Ishikawa (cell line): ENCODE measurements around the gene DDX4.

Experiments used
- CEBPB ChIP-seq: IDR thresholded peaks from 2 replicates; pipeline ENCODE4 v1.6.1; 2012
- CREB1 ChIP-seq: IDR thresholded peaks from 2 replicates; pipeline ENCODE4 v1.6.1; 2012; ENCODE audit warnings: low read depth
- EGR1 ChIP-seq: IDR thresholded peaks from 2 replicates; pipeline ENCODE4 v1.6.1; 2012
- EP300 ChIP-seq: IDR thresholded peaks from 2 replicates; pipeline ENCODE4 v1.6.1; 2012; ENCODE audit warnings: borderline replicate concordance
- FOXM1 ChIP-seq: IDR thresholded peaks from 2 replicates; pipeline ENCODE4 v1.6.1; 2012; ENCODE audit warnings: low read depth, borderline replicate concordance
- MAX ChIP-seq: IDR thresholded peaks from 2 replicates; pipeline ENCODE4 v1.6.1; 2012
- NFIC ChIP-seq: IDR thresholded peaks from 2 replicates; pipeline ENCODE4 v1.6.1; 2012
- RAD21 ChIP-seq: IDR thresholded peaks from 2 replicates; pipeline ENCODE4 v1.6.1; 2012; ENCODE audit warnings: low read depth
- REST ChIP-seq: IDR thresholded peaks from 2 replicates; pipeline ENCODE4 v1.6.1; 2012; ENCODE audit warnings: low read depth, mild to moderate bottlenecking
- TAF1 ChIP-seq: IDR thresholded peaks from 2 replicates; pipeline ENCODE4 v1.6.1; 2012; ENCODE audit warnings: low read depth, mild to moderate bottlenecking
- TCF12 ChIP-seq: IDR thresholded peaks from 2 replicates; pipeline ENCODE4 v1.6.1; 2012; ENCODE audit warnings: low read depth
- TEAD4 ChIP-seq: IDR thresholded peaks from 2 replicates; pipeline ENCODE4 v1.6.1; 2012
- USF1 ChIP-seq: IDR thresholded peaks from 2 replicates; pipeline ENCODE4 v1.6.1; 2012
- YY1 ChIP-seq: IDR thresholded peaks from 2 replicates; pipeline ENCODE4 v1.6.1; 2012; ENCODE audit warnings: low read depth
- ZBTB7A ChIP-seq: IDR thresholded peaks from 2 replicates; pipeline ENCODE4 v1.6.1; 2012; ENCODE audit warnings: low read depth

DDX4 gene

GRCh38 chr5:55750063-55750462 is 12.2 kb downstream of the DDX4 start:
- TF ChIP-seq MAX (no peak), EP300 (no peak), NFIC (no peak), RAD21 (no peak), CREB1 (no peak), USF1 (no peak), EGR1 (no peak), TCF12 (no peak), YY1 (no peak), CEBPB (no peak), REST (no peak), ZBTB7A (no peak), TAF1 (no peak), TEAD4 (no peak)

GRCh38 chr5:55750499-55750898 is 12.6 kb downstream of the DDX4 start:
- TF ChIP-seq CEBPB (no peak), ZBTB7A (no peak), RAD21 (no peak), USF1 (no peak), CREB1 (no peak), EGR1 (no peak), TEAD4 (no peak), YY1 (no peak), NFIC (no peak), EP300 (no peak), TCF12 (no peak)

- no peak for TF ChIP-seq USF1
- no peak for TF ChIP-seq TCF12
- no peak for TF ChIP-seq ZBTB7A
- no peak for TF ChIP-seq MAX
- no peak for TF ChIP-seq NFIC
- TF ChIP-seq RAD21 = no peak
Measured at GRCh38 chr5:55758231-55758630, 20.4 kb downstream of the DDX4 start.

GRCh38 chr5:55758714-55759113 is 20.9 kb downstream of the DDX4 start:
- no peak for TF ChIP-seq USF1
- TF ChIP-seq REST = no peak
- no peak for TF ChIP-seq CEBPB
- TF ChIP-seq RAD21 = no peak
- no peak for TF ChIP-seq CREB1
- TF ChIP-seq FOXM1 = no peak
- TF ChIP-seq TEAD4 = no peak
- no peak for TF ChIP-seq ZBTB7A
- no peak for TF ChIP-seq TCF12
- no peak for TF ChIP-seq MAX
- TF ChIP-seq YY1 = no peak

- TF ChIP-seq MAX (no peak), TEAD4 (no peak), NFIC (no peak), FOXM1 (no peak), EGR1 (no peak), CEBPB (no peak)
Measured at GRCh38 chr5:55763746-55764420, 26.0 kb downstream of the DDX4 start.
